Smooth muscle cell (in vitro differentiated cells): ENCODE measurements around the gene SH2B3. TPM values are rescaled to one million over a fixed set of nuclear protein-coding genes. Genes with fewer than 3 reads are reported as not detected.

ENCODE experiments used
- DNase-seq: peaks from one replicate; lab custom pipeline; 2025; ENCODE audit not compliant: unreplicated experiment; lab: John Stamatoyannopoulos, UW
- H2AFZ ChIP-seq: fragments of 200-600 bp; sonication (generic); 2 replicates; pipeline ENCODE4 v1.6.0; 2016; ENCODE audit warnings: antibody characterized with exemption, low read depth, mild to moderate bottlenecking
- H3F3A ChIP-seq: fragments of 200-600 bp; sonication (generic); 2 replicates; pipeline ENCODE4 v1.6.0; 2017; ENCODE audit warnings: antibody characterized with exemption, low read depth
- H3K27ac ChIP-seq: fragments of 200-600 bp; sonication (generic); 2 replicates; pipeline ENCODE4 v1.5.1; 2016; ENCODE audit warnings: low read depth, mild to moderate bottlenecking
- H3K27me3 ChIP-seq: fragments of 200-600 bp; sonication (generic); 2 replicates; pipeline ENCODE4 v1.6.1; 2016; ENCODE audit warnings: low read depth, mild to moderate bottlenecking
- H3K36me3 ChIP-seq: fragments of 200-600 bp; sonication (generic); 2 replicates; pipeline ENCODE4 v1.5.1; 2016; ENCODE audit warnings: low read depth
- H3K4me1 ChIP-seq: fragments of 200-600 bp; sonication (generic); 2 replicates; pipeline ENCODE4 v1.5.1; 2016; ENCODE audit warnings: low read depth
- H3K4me2 ChIP-seq: fragments of 200-600 bp; sonication (generic); 2 replicates; pipeline ENCODE4 v1.6.0; 2016; ENCODE audit warnings: mild to moderate bottlenecking
- H3K4me3 ChIP-seq: fragments of 200-600 bp; sonication (generic); 2 replicates; pipeline ENCODE4 v1.5.1; 2016; ENCODE audit warnings: mild to moderate bottlenecking
- H3K79me2 ChIP-seq: fragments of 200-600 bp; sonication (generic); 2 replicates; pipeline ENCODE4 v1.6.0; 2016; ENCODE audit warnings: low read depth, mild to moderate bottlenecking
- H3K9ac ChIP-seq: fragments of 200-600 bp; sonication (generic); 2 replicates; pipeline ENCODE4 v1.6.0; 2016; ENCODE audit warnings: low read depth
- H3K9me3 ChIP-seq: fragments of 200-600 bp; sonication (generic); replicated peaks from 2 replicates; pipeline ENCODE4 v1.5.1; 2016; ENCODE audit warnings: low read depth
- H4K20me1 ChIP-seq: fragments of 200-600 bp; sonication (generic); 2 replicates; pipeline ENCODE4 v1.6.0; 2016; ENCODE audit warnings: low read depth
- WGBS: methylation state at CpG from one replicate; pipeline ENCODE4 v1.1.7; 2016; ENCODE audit warnings: low lambda C conversion rate; 5-methylcytosine and 5-hydroxymethylcytosine counted together
- polyA plus RNA-seq: library from polyadenylated mRNA; unstranded; fragments of >200 nt; fragmentation: Nextera tagmentation; extraction: Ambion mirVana; gene quantifications from 2 replicates; pipeline ENCODE4 v1.2.1, GENCODE V29; 2016
- total RNA-seq: library from RNA; depleted of rRNA; stranded (reverse); fragments of >200 nt; gene quantifications from 2 replicates; pipeline ENCODE4 v1.2.3, GENCODE V29; 2014
- TF ChIP-seq, protein P1 (sequence below): fragments of 200-600 bp; sonication (generic); IDR thresholded peaks from 2 replicates; pipeline ENCODE4 v1.5.1; 2017; ENCODE audit warnings: borderline replicate concordance, mild to moderate bottlenecking, antibody characterized with exemption; ENCODE audit not compliant: insufficient read depth, poor library complexity, severe bottlenecking

Gene SH2B3
- total and polyA plus RNA-seq, 2 experiments from 2014 or later: 4.7 to 5.2 TPM

DNA sequence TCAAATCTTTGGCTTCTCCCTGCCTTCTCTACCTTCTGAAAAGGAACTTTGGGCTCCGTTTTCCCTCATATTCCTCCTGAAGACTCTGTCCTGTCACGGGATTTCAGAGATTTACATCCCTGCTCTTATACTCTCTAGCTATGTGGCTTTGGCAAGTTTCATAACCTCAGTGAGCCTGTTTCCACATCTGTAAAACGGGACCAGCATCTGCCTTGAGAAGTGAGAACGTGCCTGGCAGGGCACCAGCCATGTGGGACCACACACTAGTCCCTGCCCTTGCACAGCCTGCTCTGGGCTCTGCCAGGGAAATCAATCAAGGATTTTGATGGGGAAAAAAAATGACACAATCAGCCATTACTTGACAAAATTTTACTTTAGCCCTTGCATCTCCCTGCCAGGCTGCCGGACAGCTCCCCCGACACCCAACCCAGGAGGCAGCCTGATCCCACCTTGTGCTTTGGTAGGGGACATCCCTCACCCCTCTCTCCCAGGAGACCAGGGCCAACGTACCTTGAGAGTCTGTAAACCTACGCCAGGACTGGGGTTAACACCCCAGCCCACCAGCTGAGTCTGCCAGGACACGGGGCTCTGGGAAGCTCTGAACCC, 45.3 kb upstream of the SH2B3 start:
- TF ChIP-seq, protein P1, sequence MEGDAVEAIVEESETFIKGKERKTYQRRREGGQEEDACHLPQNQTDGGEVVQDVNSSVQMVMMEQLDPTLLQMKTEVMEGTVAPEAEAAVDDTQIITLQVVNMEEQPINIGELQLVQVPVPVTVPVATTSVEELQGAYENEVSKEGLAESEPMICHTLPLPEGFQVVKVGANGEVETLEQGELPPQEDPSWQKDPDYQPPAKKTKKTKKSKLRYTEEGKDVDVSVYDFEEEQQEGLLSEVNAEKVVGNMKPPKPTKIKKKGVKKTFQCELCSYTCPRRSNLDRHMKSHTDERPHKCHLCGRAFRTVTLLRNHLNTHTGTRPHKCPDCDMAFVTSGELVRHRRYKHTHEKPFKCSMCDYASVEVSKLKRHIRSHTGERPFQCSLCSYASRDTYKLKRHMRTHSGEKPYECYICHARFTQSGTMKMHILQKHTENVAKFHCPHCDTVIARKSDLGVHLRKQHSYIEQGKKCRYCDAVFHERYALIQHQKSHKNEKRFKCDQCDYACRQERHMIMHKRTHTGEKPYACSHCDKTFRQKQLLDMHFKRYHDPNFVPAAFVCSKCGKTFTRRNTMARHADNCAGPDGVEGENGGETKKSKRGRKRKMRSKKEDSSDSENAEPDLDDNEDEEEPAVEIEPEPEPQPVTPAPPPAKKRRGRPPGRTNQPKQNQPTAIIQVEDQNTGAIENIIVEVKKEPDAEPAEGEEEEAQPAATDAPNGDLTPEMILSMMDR: no peak
- DNase-seq: no peak
- H3K36me3 ChIP-seq: no peaks in the 10 kb centered on the region
- no peak overlapping the region for H3K27ac ChIP-seq
- no peak overlapping the region for H3K4me2 ChIP-seq
- no peak overlapping the region for H2AFZ ChIP-seq
- no peaks in the 10 kb centered on the region for H3K4me1 ChIP-seq
- no peaks in the 10 kb centered on the region for H3K9me3 ChIP-seq
- H3K27me3 ChIP-seq: no peaks in the 10 kb centered on the region
- no peak overlapping the region for H3K4me3 ChIP-seq
- H4K20me1 ChIP-seq: no peaks in the 10 kb centered on the region
- WGBS: 90% methylated on average over 9 of the region's 9 CpGs
- H3K79me2 ChIP-seq: no peaks in the 10 kb centered on the region
- H3F3A ChIP-seq: no peaks in the 10 kb centered on the region
- H3K9ac ChIP-seq: no peak overlapping the region

DNA sequence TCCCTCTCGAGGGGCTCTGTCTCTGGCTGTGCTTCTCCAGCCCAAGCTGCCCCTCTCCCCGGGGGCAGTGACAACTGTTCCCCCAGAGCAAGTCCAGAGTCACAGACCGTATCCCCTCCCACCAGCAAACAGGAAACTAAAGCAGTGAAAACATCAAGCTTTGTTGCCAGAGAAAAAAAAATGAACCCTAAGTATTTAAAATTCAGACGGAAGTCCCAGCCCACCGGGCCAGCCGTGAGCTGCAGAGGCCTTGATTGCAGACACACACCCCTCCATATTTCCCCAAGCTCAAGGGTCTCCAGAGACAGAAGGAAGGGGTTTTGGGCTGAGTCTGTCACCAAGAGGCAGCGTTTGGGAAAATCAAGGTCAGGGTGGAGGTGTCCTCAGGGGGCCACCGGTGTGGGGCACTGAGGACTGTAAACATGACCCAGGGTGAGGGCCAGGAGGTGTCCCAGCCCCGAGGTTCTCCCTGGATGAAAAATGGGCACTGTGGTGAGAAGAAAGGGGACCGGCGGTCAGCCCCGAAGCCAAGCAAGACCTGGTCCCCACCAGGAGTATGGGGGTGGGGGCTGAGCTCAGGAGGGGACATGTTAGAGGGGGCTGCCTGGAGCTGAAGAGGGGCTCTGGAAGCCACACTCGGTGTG, 44.5 kb upstream of the SH2B3 start:
- no peak overlapping the region for H3K9ac ChIP-seq
- H3F3A ChIP-seq: no peaks in the 10 kb centered on the region
- H3K79me2 ChIP-seq: no peaks in the 10 kb centered on the region
- no peak overlapping the region for H3K4me2 ChIP-seq
- DNase-seq: no peak
- peaks cover under 1% of the 10 kb centered on the region for H4K20me1 ChIP-seq
- H3K4me3 ChIP-seq: no peak overlapping the region
- H3K9me3 ChIP-seq: no peaks in the 10 kb centered on the region
- H3K4me1 ChIP-seq: no peaks in the 10 kb centered on the region
- TF ChIP-seq, protein P1: no peak
- no peak overlapping the region for H2AFZ ChIP-seq
- no peaks in the 10 kb centered on the region for H3K36me3 ChIP-seq
- H3K27ac ChIP-seq: no peak overlapping the region
- WGBS: 90% methylated on average over 12 of the region's 13 CpGs
- no peaks in the 10 kb centered on the region for H3K27me3 ChIP-seq

DNA sequence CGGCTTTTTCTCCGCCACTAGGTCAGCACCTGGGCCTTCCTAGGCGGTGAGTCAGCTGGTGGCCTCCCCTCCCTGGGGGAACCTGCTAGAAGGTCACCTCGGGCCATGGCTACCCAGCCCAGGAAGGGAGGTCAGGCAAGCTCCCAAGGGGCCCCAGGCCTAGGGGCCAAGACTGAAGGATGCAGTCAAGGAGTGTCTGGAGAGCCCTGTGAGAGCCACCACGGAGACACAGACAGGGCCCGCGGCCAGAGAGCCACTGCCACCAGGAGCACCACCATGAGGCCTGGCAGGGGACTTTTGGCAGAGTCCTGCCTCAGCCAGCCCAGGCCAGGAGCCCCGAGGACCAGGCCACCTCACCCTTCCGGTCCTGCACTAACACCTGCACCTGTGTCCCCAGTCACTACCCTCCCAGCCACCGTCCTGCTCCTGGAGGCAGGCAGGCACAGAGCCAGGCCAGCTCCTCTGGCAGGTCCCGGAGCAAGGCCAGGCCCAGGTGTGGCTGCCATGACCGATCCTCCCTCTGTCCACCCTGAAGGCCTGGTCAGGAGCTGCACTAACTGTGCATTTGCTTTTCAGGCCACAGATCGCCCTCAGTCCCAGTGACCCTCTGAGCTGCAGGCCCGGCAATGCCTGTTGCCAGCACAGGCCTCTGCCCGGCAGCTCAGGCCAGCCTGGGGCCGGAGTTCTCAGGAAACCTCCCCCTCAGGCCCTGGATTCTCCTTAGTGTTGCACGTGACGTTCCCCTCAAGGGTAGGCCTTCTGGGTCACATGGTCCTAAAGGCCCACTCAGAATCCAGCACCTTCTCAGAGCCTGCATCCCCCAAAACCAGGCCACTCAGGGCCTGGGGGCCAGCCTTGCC, 43.8 kb upstream of the SH2B3 start:
- H3K36me3 ChIP-seq: no peaks in the 10 kb centered on the region
- TF ChIP-seq, protein P1: no peak
- H4K20me1 ChIP-seq: peaks cover 8% of the 10 kb centered on the region
- DNase-seq: no peak
- H3K9ac ChIP-seq: no peak overlapping the region
- H3F3A ChIP-seq: no peaks in the 10 kb centered on the region
- no peaks in the 10 kb centered on the region for H3K27me3 ChIP-seq
- H3K4me1 ChIP-seq: no peaks in the 10 kb centered on the region
- 85% methylated on average over 16 of the region's 18 CpGs for WGBS
- no peak overlapping the region for H3K4me3 ChIP-seq
- no peaks in the 10 kb centered on the region for H3K9me3 ChIP-seq
- no peak overlapping the region for H3K27ac ChIP-seq
- H3K4me2 ChIP-seq: no peak overlapping the region
- H2AFZ ChIP-seq: no peak overlapping the region
- no peaks in the 10 kb centered on the region for H3K79me2 ChIP-seq
